CD4-positive, alpha-beta T cell treated with Interleukin-6 for 4 hours (primary cell): Measurements from ENCODE around the gene MKI67.
"Not testable (repeated sequence)": the region's sequence is repeated elsewhere in the genome, so short reads cannot be mapped to it uniquely, and the experiment has no call there.

Experiments used
- DNase-seq: peaks from one replicate; pipeline ENCODE4 v3.0.0-alpha.2; 2020; ENCODE audit warnings: mixed read lengths

Gene MKI67

GRCh38 chr10:128102480-128103228, 23.6 kb downstream of the MKI67 start:
- DNase-seq, result no peak

DNA sequence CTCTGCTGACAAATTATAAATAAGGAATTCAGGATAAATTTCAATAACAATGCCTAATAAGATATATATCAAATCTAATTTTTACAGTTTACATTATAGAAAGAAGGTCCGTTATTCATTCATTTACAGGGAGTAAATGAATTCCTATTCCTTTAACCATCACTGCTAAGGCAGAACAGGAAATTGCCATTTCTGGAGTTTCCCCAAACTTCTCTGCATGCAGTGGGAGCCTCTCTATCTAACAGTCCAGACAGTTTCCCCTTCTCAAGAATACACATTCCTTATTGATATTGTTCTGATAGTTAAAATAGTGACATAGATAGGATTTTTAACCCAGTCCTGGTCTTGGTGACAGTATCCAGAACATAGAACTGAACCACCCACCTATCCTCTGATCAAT, 24.3 kb downstream of the MKI67 start:
- no peak for DNase-seq

DNA sequence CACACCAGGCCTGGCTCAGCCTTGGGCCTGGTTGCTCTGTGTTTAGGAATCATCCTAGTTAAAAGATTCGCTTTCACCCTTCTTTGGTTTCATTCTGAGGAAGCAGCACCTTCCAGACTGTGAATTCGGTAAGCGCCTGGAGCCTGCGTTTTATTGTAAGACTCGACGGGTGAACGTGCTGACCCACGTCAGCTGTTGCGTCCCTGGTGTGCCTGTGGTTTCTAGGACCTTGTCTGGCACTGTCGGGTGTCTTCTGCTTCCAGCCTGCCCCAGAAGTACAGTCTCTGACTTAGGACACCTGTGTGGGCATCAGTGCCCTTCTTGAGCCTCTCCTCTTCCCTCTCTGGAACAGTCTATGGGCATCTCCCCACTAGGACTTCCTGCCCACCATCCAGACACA, 26.3 kb downstream of the MKI67 start:
- no peak for DNase-seq

GRCh38 chr10:128098631-128099030, 27.6 kb downstream of the MKI67 start:
- DNase-seq, result no peak

- DNase-seq, result no peak
Observed at GRCh38 chr10:128097783-128098182, 28.4 kb downstream of the MKI67 start.

- no peak for DNase-seq
Observed at GRCh38 chr10:128096486-128097199, 29.6 kb downstream of the MKI67 start.

DNA sequence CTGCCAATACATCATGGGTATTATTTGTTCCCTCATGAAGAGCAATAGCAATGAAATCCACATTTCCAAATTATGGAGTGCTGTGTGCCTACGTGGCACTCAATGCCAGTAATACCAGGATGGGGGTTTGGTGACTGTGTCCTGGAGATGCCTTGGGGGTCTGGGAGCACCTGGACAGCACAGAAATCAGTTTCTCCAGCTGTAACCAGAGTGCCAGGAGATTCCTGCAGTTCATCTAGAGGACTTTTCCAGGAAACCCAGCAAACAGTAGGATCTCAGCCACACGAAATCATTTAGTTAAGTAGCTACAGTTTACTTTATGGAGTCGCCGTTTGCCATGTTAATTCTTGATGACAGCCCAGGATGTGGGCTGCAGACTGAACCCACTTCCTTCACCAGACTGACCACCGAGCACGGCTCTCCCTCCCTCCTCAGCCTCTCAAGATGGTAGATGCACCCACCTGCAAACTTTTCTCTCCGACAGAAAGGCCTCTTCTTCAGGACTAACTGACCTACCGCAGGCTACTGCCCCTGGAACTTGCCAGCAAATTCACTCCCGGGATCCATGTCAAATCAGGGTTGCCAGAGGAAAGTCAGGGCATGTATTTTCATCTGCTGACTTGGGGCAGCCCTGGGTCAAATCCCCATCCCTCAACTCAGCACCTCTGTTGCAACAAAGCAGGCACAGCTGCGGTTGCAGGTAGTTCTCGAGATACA, 30.3 kb downstream of the MKI67 start:
- DNase-seq, result peak; percentile 15

GRCh38 chr10:128095027-128095752, 31.0 kb downstream of the MKI67 start:
- peak; percentile 75 for DNase-seq

DNA sequence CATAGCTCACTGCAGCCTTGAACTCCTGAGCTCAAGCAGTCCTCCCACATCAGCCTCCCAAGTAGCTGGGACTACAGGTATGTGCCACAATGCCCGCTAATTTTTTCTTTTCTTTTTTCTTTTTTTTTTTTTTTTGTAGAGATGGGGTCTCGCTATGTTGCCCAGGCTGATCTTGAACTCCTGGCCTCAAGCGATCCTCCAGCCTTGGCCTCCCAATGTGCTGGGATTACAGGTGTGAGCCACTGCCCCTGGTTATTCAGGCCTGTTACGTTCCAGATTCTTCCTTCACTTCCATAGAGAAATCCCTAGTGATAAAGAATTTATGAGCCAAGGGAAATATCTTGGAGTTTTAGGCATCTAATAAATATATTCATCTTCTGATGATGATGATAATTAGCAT, 31.6 kb downstream of the MKI67 start:
- DNase-seq, result not testable (repeated sequence)

DNA sequence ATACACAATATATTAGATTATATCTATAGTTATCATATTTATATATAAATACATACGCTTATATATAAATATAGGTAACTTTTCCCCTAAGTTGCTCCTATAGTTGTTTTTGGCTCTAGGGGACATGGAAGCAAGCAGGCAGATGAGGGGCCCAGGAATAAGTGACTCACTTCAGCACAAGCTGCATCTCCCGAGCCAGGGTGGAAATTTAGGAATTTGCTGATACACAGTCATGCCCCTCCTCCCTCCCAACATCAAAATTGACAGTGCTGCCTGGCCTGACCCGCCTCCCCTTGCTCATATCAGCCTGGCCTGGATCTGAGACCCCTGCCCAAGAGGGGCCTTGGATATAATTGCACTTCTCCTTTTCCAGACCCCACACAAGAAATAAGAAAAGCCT, 33.8 kb downstream of the MKI67 start:
- no peak for DNase-seq

GRCh38 chr10:128091636-128092210, 34.5 kb downstream of the MKI67 start:
- no peak for DNase-seq

DNA sequence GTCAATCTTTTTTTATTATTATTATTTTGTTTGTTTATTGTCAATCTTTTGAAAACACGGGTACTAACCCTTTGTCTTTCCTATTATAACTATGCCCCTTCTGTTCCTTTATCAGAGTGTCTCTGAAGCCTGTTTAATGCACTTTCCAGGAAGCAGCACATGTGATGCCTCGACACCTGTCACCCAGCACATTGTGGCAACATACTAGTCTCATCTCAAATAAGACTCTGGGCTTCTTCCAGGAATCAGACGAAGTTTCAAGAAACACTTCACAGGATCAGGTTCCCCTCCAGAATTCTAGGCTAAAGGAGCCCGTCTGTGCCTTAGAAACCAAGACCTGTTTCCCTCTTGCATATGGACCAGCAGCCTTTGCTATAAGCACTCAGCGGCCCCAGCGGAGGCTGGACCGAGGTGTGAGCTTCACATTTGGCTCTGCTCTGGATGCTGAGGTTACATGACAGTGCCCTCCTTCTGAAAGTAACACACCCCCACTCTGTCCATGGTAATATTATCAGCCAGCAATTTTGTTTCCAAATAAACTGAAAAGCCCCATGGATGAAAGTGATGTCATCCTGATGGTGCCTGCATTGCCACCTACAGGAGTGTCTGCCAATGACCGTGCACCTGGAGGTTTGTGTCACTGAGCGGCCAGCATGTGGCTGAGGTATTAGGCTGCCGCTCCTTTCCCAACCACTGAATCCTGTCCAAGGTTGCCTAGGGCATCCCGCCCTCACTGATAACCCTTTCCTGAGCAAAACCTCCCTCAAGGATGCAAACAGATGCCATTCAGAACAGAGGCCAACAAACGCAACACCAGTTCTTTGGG, 38.1 kb downstream of the MKI67 start:
- no peak for DNase-seq

GRCh38 chr10:128087146-128087883, 38.9 kb downstream of the MKI67 start:
- no peak for DNase-seq

- no peak for DNase-seq
Observed at GRCh38 chr10:128086003-128086863, 40.0 kb downstream of the MKI67 start.

DNA sequence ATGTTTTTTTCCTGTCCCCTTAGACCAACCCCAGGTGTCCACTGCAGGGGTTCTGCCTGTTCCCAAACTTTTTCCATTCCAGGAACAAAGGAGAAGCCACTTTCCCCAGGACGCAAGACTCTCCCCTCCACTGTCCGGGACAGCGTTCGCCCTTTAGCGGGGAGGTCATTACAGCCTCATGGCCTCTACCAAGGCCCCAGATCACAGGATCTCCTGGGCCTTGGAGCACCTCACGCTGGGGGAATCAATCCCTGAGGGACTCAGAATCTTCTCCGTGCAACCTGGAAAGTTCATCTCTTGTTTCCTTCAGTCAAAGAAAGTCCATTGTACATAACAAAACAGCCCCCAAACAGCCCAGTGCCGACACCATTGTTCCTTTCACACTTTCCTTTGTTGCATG, 41.2 kb downstream of the MKI67 start:
- no peak for DNase-seq

- no peak for DNase-seq
Observed at GRCh38 chr10:128084364-128084763, 41.9 kb downstream of the MKI67 start.

- no peak for DNase-seq
Observed at GRCh38 chr10:128083191-128083895, 42.9 kb downstream of the MKI67 start.

DNA sequence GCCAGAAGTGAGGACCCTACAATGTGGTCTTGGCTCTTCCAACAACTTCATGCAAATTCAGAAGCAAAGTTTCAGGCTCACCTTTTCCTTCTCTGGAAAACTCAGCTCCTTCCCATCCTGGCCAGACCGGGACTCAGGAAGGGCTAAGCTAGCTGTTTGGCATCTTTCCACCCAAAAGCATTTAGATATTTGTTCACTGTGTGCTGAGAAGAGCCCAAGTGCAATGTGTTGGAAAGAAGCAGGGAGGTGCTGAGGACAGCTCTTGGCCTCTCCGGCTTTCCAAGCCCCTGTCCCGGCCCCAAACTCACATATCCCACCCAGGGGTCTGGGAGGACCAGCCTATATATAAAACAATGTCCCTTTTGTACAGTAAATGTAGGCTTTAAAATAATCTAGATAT, 44.5 kb downstream of the MKI67 start:
- no peak for DNase-seq

DNA sequence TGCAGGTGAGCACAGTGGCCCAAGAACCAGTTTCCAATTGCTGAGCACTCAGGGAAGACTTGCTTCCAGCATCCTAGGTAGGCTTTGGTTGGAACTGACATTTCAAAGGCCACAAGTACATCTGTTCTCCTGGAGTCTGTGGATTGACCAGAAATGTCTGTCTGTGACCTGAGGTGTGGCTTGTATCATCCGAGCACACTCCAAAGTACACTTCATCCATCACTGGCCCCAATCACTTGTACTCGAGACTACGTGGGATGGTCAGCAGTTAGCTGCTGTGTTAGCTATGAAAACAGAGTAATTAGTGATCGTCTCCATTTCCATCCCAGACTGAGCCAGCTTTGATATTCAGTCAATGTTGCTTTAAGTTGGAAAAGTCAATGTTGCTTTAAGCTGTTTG, 45.0 kb downstream of the MKI67 start:
- no peak for DNase-seq
